Motor neuron (in vitro differentiated cells): ENCODE data around the gene USP48. TPM values are rescaled to one million over a fixed set of nuclear protein-coding genes. Genes with fewer than 3 reads are reported as not detected.
A peak's percentile ranks its signal among the peaks of the same experiment; 100 is the strongest.

ENCODE experiments used
- ATAC-seq, 8 experiments: fragments of 200-7000 bp; cut with Tn5 transposase; replicated peaks in 6 of 8; 2 replicates each; pipeline ENCODE4 v1.8.0; 2021; ENCODE audit warnings: mild to moderate bottlenecking in 8 of 8, moderate library complexity in 8 of 8
- H3K27ac ChIP-seq, 2 donors: fragments of 250-450 bp; sonication (Bioruptor Pico); 2 replicates each; pipeline ENCODE4 v1.9.0; 2021; ENCODE audit warnings: antibody characterized with exemption in 2 of 2, mild to moderate bottlenecking in 2 of 2, moderate library complexity in 1 of 2
- H3K4me1 ChIP-seq, 2 donors: fragments of 250-450 bp; sonication (Bioruptor Pico); replicated peaks in 1 of 2; 2 replicates each; pipeline ENCODE4 v1.6.1; 2021; ENCODE audit warnings: antibody characterized with exemption in 2 of 2, mild to moderate bottlenecking in 2 of 2, moderate library complexity in 1 of 2
- H3K4me3 ChIP-seq, 5 donors: fragments of 250-450 bp; sonication (Bioruptor Pico); 2 replicates each; pipeline ENCODE4 v1.9.0; 2021; ENCODE audit warnings: antibody characterized with exemption in 5 of 5, mild to moderate bottlenecking in 5 of 5, moderate library complexity in 4 of 5
- WGBS, 10 experiments: fragments of 450-650 bp; shearing (Covaris generic); methylation state at CpG; one replicate each; pipeline ENCODE4 v1.0.0; 2022; 5-methylcytosine and 5-hydroxymethylcytosine counted together
- in situ Hi-C, 9 experiments: fragments of 400-800 bp; cut with MboI; loops; one replicate each; pipeline ENCODE4 v1.15.0; 2021; ENCODE audit warnings: low sequenced_read_pairs in 9 of 9, low pct_unique_long_range_greater_than_20kb in 2 of 9; ENCODE audit not compliant: unreplicated experiment in 9 of 9
- total RNA-seq, 8 experiments: library from RNA; unstranded; fragments of 300-600 nt; gene quantifications; 2 replicates each; pipeline versions ENCODE4 v1.2.3 to v1.2.4, GENCODE V29; 2022

Gene USP48
- total RNA-seq, 8 experiments from 2014 or later, result 34.1 to 84.9 (median 54.9) TPM

DNA sequence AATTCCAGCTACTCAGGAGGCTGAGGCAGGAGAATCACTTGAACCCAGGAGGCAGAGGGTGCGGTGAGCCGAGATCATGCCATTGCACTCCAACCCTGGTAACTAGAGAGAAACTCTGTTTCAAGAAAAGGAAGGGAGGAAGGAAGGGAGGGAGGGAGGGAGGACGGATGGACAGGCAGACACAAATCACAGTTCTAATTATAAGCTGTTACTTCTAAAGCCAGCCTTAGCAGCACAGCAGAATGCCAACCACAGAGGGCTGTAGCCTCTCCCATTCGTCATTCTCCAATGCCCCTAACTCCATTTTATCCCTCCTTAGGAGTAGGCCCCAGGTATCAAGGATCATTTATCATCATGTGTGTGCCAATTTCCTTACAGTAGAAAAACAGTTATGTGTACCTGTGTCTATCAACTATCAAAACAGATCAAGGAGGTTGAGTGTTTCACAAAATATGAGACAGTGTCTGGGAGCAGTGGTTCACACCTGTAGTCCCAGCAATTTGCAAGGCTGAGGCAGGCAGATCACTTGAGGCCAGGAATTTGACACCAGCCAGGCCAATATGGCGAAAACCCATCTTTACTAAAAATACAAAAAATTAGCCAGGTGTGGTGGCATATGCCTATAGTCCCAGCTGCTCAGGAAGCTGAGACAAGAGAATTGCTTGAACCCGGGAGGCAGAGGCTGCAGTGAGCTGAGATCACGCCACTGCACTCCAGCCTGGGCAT, 19.1 kb downstream of the USP48 start:
- in situ Hi-C loops, result no loop called here
- Histone ChIP-seq H3K4me1 (peaks cover 12 to 15% of the 10 kb centered on the region in 2 donors), H3K27ac (no peak overlapping the region), H3K4me3 (no peak overlapping the region)
- WGBS, 10 experiments, result 0 to 100% (median 96%) methylated on average over 1 to 5 of the region's 7 CpGs; no CpG with 5 or more reads in 1 of the 10 experiments
- ATAC-seq, result no peak

DNA sequence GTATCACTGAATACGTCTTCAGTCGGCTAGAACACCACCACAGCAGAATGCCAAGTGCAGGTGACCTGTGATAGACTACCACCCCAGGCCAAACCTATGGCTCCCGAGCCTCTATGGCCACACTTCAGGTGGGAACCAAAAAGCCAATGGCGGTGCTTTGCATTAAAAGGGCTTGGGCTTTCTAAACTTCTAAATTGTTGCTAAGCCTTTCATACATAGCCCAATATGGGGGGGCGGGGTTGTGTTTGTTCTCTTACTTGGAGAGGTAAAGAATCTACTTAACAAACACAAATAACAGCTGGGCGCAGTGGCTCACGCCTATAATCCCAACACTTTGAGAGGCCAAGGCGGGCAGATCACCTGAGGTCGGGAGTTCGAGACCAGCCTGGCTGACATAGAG, 19.7 kb downstream of the USP48 start:
- no peak overlapping the region for H3K27ac ChIP-seq
- in situ Hi-C loops, result no loop called here

DNA sequence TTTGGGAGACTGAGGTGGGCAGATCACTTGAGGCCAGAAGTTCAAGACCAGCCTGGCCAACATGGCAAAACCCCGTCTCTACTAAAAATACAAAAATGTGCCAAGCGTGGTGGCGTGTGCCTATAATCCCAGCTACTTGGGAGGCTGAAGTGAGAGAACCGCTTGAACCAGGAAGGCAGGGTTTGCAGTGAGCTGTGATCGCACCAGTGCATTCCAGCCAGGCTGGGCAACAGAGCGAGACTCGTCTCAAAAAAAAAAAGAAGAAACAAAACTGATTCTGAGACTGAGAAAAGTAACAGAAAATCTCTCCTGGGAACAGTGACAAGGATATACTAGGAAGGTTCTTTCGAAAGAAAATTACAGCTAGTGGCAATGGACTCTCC, 20.9 kb downstream of the USP48 start:
- no peak for ATAC-seq
- WGBS, 10 experiments, result 82 to 100% (median 99%) methylated on average over 1 to 8 of the region's 8 CpGs
- in situ Hi-C loops, result no loop called here

More for the DNA sequence above, 19.7 kb downstream of the USP48 start:
- ATAC-seq, result no peak
- H3K4me1 ChIP-seq, result peaks cover 12 to 15% of the 10 kb centered on the region in 2 donors
- H3K4me3 ChIP-seq, result no peak overlapping the region
- WGBS, 10 experiments, result 89 to 100% (median 96%) methylated on average over 1 to 8 of the region's 10 CpGs; no CpG with 5 or more reads in 3 of the 10 experiments

DNA sequence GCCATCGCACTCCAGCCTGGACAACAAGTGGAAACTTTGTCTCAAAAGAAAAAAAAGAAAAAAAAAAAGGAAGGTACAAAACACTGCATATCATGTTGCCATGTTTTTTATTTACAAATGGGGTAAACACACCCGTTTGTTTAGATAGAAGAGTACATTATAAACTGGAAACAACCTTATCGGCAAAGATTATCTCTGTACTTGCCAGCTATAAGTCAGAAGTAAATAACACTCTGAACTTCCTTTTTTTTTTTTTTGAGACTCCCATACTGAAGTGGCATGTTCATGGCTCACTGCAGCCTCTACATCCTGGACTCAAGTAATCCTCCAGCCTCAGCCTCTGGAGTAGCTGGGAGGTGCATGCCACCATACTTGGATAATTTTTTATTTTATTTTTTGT, 21.9 kb downstream of the USP48 start:
- Histone ChIP-seq H3K4me1 (peaks cover 12 to 15% of the 10 kb centered on the region in 2 donors), H3K4me3 (no peak overlapping the region), H3K27ac (no peak overlapping the region)
- in situ Hi-C loops, result no loop called here
- 0 to 67% (median 59%) methylated on average over 1 to 3 of the region's 3 CpGs; no CpG with 5 or more reads in 1 of the 10 experiments for WGBS, 10 experiments
- ATAC-seq, result no peak

More for the DNA sequence above, 20.9 kb downstream of the USP48 start:
- Histone ChIP-seq H3K4me3 (no peak overlapping the region), H3K27ac (no peak overlapping the region), H3K4me1 (peaks cover 12 to 15% of the 10 kb centered on the region in 2 donors)

DNA sequence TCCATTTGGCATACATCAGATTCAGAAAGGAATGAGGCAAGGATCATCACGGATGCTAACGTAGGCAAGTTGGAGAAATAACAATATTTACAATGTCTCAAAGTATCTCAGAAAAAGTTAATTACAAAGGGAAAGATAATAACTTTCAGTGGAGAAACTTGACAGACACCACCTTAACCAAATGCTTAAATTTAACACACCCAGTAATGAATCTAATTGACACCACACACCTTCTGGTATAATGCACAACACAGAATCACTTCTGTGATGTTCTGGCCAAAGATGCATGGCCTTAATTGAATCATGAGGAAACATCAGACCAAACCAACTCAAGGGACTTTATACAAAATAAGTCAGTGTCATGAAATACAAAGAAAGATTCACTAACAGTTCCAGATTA, 23.1 kb downstream of the USP48 start:
- no peak for ATAC-seq
- in situ Hi-C loops, result no loop called here
- peaks cover 8 to 10% of the 10 kb centered on the region in 2 donors for H3K4me1 ChIP-seq

DNA sequence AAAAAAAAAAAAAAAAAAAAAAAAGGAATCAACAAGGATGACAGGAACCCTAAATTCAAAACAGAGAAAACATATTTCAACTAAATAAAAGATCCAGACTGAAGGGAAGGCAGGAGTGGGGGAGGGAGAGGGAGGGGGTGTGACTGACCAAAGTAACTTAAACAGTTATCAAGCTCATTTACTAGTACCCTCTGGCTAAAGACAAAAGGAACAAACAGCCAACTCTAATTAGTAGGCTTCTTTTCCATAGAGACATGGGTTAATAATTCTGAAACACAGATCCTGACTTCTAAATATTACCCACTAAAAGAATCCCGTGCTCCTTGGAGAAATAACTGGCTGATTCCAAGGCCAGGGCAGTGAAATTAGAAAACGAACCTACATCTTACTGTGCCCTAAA, 23.8 kb downstream of the USP48 start:
- H3K4me1 ChIP-seq, result peaks cover 3 to 4% of the 10 kb centered on the region in 2 donors
- in situ Hi-C loops, result no loop called here
- no peak for ATAC-seq
- no peak overlapping the region for H3K4me3 ChIP-seq
- 29 to 100% (median 83%) methylated on average over 1 to 2 of the region's 2 CpGs; no CpG with 5 or more reads in 4 of the 10 experiments for WGBS, 10 experiments
- H3K27ac ChIP-seq, result no peak overlapping the region

More for the DNA sequence above, 23.1 kb downstream of the USP48 start:
- Histone ChIP-seq H3K27ac (no peak overlapping the region), H3K4me3 (no peak overlapping the region)
- 55 to 100% (median 95%) methylated on average over 1 to 2 of the region's 2 CpGs for WGBS, 10 experiments

DNA sequence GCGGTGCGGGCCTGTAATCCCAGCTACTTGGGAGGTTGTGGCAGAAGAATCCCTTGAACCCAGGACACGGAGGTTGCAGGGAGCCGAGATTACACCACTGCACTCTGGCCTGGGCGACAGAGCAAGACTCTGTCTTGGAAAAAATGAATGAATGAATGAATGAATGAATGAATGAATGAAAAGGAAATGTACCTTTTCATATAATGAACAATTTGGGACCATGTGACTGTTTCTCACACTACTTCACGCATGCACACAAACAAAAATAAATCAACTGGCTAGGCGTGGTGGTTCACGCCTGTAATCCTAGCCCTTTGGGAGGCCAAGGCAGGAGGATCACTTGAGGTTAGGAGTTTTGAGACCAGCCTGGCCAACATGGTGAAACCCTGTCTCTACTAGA, 24.3 kb downstream of the USP48 start:
- in situ Hi-C loops, result no loop called here
- Histone ChIP-seq H3K27ac (no peak overlapping the region), H3K4me3 (no peak overlapping the region), H3K4me1 (no peaks in the 10 kb centered on the region)
- 87 to 100% (median 100%) methylated on average over 1 to 8 of the region's 8 CpGs; no CpG with 5 or more reads in 1 of the 10 experiments for WGBS, 10 experiments
- no peak for ATAC-seq

DNA sequence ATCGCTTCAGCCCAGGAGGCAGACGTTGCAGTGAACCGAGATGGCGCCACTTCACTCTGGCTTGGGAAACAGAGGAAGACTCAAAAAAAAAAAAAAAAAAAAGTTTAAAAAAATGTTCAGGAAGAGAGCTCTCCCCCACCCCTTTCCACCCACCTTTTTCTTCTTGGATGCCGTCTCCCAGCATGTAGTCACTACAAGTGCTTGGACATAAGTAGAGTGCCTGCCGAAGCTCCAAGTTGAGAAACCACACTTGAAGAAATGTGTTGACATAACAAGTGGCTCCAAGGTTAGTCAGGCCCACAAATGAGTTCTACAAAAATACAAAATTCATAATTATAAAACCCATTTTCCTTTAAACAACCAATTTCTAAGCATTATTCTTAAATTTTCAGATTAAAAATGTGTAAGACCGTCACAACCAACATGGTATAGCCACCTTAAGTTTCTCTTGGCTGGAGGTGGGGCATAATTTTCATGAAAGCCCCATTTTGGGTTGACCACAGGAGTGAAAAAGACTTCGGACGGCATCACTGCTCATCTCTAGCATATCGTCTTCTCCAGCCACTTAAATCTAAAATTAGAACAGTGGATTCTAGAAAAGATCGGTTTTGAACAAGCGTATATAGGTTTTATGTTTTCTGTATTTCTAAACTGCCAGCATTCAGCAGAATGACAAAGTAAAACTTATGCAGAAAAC, 26.4 kb downstream of the USP48 start:
- no peak overlapping the region for H3K4me3 ChIP-seq
- no peak overlapping the region for H3K27ac ChIP-seq
- in situ Hi-C loops, result no loop called here
- ATAC-seq, result no peak
- H3K4me1 ChIP-seq, result no peaks in the 10 kb centered on the region
- 80 to 99% (median 90%) methylated on average over 4 to 12 of the region's 12 CpGs; no CpG with 5 or more reads in 1 of the 10 experiments for WGBS, 10 experiments

DNA sequence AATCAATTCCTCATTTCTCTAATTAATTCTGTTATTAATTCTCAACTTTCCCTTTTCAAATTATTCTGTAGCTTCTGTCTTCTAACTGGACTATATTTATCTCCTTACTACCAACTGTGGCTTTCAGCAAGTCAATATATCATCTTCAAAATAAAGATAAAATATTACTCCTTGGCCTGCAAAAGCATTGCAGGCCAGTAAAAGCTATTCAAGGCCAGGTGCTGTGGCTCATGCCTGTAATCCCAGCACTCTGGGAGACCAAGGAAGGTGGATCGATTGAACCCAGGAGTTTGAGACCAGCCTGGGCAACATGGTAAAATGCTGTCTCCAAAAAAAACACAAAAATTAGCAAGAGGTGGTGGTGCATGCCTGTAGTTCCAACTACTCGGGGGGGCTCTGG, 27.9 kb downstream of the USP48 start:
- H3K4me3 ChIP-seq, result no peak overlapping the region
- no peak overlapping the region for H3K27ac ChIP-seq
- in situ Hi-C loops, result no loop called here
- ATAC-seq, result no peak
- H3K4me1 ChIP-seq, result no peaks in the 10 kb centered on the region
- WGBS, 10 experiments, result 57 to 100% (median 92%) methylated on average over 1 to 2 of the region's 2 CpGs; no CpG with 5 or more reads in 2 of the 10 experiments

DNA sequence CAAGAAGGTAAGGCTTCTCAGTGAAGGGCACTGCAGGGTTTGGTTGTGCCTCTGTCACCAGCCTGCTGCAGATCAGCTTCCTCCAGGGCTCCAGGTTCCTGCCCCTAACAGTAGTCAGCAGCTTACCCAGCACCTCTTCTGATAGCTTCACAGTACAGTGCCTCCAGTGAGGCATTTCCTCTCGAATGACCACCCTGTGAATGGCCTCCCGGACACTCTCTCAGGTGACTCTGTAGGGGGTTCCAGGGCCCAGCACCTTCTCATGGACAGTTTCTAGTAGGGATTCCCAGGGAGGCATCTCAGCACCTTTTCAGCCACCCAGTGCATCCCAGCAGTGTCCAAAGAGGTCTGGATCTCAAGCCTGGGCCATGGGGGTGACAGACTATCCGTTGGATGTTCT, 28.4 kb downstream of the USP48 start:
- no peak for ATAC-seq

DNA sequence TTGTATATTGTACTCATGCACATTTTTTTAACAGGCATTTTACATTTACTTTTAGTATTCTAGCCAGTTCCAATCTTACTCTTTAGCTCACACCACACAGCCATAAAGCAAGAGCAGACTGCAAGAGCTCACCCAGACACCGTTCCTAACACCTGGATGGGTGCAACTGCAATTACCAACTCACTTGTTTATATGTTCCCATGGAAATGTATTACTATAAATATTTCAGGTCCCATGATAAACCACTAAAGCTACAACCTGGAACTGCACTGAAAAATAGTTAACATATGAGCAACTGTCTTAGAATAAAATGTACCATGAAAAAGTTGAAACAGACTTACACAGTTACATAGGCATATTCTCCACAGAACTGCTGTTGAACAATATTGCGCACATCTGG, 30.8 kb downstream of the USP48 start:
- in situ Hi-C loops, result no loop called here
- peak in 2 of 8 experiments; percentile 14 to 36 for ATAC-seq
- H3K27ac ChIP-seq, result no peak overlapping the region
- H3K4me3 ChIP-seq, result no peak overlapping the region
- no peaks in the 10 kb centered on the region for H3K4me1 ChIP-seq
- 89 to 100% (median 100%) methylated on average over 1 to 2 of the region's 2 CpGs; no CpG with 5 or more reads in 3 of the 10 experiments for WGBS, 10 experiments

More for the DNA sequence above, 28.4 kb downstream of the USP48 start:
- in situ Hi-C loops, result no loop called here
- Histone ChIP-seq H3K27ac (no peak overlapping the region), H3K4me1 (no peaks in the 10 kb centered on the region), H3K4me3 (no peak overlapping the region)
- WGBS, 10 experiments, result 82 to 100% (median 98%) methylated on average over 1 to 3 of the region's 3 CpGs; no CpG with 5 or more reads in 2 of the 10 experiments

DNA sequence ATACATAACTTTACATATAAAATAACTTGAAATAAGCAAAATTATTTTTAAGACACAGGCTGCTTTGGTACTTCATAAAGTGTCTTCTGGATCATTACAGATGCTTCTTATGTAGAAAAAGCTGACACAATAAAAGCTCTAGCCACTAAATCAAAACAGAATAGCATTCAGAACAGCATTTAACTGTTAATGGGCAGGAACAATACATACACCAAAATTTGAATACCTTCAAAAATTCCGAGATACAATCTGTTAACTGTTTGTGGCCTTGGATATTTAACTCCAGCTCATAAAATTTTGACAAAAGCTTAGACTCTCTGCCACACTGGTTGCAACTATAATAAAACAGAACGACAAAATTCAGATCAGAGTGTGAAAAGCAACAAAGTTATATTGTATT, 31.7 kb downstream of the USP48 start:
- Histone ChIP-seq H3K4me3 (no peak overlapping the region), H3K27ac (no peak overlapping the region), H3K4me1 (no peaks in the 10 kb centered on the region)
- WGBS, 10 experiments, result 72 to 100% (median 87%) methylated on average over 1 to 2 of the region's 2 CpGs; no CpG with 5 or more reads in 2 of the 10 experiments
- no peak for ATAC-seq
- in situ Hi-C loops, result no loop called here

DNA sequence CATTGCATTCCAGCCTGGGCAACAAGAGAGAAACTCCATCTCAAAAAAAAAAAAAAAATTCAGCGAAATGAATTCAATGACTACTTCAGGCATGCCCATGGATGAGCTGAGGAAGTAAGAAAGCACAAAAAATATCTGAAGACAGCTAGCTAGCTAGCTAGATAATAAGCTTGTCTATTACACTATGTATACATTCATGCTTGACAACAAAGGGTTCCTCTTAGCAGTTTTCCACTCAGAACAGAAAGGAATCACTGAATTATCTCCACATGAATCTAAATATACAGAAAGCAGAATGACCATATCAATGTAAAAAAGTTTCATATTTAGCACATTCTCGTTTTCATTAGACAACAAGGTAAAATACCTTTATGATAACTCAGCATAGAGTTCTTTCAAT, 32.1 kb downstream of the USP48 start:
- in situ Hi-C loops, result no loop called here
- 39 to 100% (median 50%) methylated on average over 1 to 2 of the region's 2 CpGs; no CpG with 5 or more reads in 1 of the 10 experiments for WGBS, 10 experiments
- Histone ChIP-seq H3K4me1 (no peaks in the 10 kb centered on the region), H3K4me3 (no peak overlapping the region), H3K27ac (no peak overlapping the region)
- ATAC-seq, result no peak
